NCI-H510A (cell line): Measurements from ENCODE around the gene AKAP6.
"Not testable (repeated sequence)": the region's sequence is repeated elsewhere in the genome, so short reads cannot be mapped to it uniquely, and the experiment has no call there.

ENCODE experiments used
- DNase-seq: peaks from one replicate; lab custom pipeline; 2025; lab: John Stamatoyannopoulos, UW

Gene AKAP6

DNA sequence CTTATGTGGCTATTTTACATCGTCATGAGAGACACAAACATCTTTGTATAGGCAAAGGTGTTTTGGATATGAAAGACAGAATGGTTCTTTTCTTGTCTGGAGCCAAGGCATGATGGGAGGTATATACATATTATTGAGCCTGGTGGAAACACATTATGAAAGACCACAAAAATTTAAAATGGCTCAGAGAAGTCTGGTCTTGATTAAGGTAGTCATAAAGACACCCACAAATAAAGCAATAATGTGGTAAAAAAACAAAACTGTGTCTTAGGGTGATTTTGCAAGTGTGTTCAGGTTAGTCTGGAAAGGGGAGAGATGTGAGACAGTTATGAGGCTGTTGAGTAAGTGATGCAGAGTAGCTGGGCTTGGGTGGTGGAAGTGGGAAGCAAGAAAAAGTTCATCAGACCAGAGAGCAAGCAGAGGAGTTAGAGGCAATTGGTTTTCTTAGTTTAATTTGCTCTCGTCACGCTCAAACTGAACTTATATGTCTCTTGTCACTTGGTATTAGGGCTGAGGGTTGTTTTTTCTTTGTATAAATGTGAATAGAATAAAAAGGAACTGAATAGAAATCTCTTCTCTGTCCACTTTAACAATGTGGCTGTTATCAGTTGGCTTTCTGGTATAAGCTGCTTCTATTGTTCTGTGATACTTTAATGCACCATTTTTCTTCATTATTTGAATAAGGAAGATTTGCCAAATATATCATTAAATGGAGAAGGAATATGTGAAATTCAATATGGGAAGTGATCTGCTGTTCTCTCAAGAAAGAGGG, 115.0 kb downstream of the AKAP6 start:
- no peak for DNase-seq

DNA sequence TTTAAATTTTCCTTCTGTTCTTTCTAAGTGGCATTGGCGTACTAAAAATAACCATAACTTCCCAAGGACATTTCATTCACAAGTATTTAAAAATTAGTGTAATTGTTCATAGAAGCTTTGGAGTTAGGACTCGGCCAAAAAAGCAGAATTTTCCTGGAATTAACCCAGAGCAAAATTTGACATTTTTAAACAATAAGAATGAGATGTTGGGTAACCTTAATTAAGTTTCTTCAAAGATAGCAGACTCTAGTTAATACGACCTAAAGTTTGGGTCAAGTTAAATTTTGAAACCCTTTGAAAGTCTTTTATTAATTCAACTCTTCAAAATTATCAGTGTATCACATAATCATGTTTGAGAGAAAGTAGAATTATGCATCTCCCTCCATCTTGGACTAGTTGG, 118.3 kb downstream of the AKAP6 start:
- DNase-seq: no peak

DNA sequence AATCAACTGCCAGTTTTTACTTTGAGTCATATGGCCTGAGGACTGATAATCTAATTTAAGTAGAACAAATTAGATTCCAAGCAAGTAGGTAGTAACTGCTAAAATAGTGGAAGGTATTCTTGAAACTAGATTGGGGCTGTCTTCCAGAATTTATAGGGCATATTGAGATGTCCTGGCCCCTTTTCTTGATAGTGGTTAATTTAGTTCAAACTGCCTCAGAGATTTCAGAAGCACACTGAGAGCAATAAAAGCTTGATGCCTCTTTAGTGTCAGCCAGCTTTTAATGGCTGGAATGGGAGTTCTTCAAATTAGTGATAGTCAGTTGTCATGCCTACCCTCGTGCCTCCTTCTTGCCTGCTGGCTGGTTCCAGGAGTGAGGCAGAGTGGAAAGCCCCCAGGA, 120.5 kb downstream of the AKAP6 start:
- no peak for DNase-seq

DNA sequence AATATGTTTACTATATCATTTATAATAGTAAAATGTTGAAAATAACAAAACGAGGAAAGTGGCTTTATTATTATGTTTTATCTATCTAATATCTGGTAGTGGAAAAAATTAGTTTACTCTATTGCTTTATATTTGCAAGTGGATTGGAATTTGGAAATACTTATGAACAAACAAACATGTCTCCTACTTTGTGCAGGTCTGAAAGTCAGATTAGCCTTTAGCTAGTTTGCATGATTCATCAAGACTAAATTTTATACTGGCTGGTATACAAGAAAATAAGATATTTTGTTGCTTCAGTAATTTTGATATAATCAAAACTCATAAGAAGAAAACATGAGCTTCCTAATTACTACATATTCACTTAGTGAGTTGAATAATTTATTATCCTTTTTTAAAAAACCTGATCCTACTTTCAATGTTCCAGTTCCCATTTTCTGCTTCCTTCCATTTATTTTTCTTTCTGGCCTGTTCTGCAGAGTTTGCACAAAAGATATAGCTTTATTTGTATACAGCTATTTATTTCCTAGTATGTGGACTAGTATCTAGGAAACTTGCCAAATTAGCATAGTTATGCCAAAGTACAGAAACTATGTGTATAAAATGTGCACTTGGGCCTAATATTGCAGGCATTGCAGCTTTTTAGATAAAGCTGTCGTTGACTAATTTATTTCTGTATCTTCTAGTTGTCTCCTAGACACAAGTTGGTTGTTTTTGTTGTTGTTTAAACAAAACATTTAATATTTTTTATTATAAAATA, 122.0 kb downstream of the AKAP6 start:
- no peak for DNase-seq

DNA sequence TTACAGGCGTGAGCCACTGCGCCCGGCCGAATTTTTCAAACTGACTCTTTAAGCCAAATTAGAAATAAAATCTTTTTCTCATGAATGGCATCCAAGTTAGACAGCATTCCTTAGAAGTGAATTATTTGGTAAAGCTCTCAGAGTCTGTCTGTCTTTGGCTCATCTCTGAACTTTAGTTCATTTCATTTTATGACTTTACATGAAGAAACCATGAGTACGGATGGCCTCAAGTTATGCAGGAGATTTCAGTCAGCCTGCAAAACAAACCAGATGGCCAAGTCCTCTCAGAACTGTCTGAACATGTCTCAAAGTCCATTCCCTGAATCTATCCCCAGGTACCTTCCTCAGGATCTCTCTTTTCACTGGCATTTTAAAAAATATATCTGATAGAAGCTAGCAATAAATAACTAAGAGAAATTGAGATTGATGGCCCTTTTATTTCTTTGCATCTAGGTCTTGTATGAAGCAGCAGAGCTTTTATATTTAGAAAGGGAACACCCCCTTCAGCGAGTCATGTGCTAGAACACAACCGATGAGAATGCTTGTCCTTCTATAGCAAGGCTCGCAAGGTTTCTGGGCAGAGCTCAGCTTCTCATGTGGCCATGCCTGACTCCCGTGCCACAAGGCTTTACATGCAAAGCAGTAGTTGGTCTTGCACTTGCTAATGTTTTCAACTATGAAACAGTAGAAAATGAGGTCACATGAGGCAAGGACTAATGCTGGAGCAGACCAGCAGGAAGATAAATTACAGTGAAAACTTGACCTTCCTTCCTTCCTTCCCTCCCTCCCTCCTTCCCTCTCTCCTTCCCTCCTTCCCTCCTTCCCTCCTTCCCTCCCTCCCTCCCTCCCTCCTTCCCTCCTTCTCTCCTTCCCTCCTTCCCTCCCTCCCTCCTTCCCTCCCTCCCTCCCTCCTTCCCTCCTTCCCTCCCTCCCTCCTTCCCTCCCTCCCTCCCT, 125.0 kb downstream of the AKAP6 start:
- DNase-seq: no peak

DNA sequence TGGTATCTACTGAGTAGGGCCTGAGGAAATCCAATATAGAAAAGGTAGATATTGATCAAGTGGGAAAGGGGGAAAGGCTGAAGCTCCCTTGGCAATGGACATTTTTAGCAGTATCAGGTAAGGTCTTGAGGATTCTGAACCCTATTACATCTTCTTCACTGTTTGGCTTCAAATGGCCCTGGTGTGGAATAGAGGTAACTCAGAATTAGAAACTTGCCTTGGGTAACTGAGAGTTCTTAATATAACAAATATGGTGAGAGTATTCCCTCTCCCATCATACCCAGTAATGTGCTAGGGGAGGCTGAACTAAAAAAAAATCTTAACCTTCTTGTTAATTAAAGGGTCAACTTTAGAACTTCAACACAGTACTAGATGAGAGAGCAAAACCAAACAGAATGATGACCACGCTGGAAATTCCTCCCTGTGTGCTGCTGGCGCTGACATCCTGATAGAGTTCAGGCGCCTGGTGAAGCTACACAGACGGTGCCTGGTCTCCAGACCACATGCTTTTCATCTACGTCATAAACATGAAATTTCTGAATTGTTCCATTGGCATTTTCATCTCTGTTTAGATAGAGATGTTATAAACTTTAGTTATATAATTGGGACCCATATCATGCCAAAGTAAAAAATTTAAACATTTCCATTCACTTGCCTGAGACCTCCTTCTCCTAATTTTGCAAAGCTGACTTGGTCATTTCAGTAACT, 128.3 kb downstream of the AKAP6 start:
- DNase-seq: no peak

DNA sequence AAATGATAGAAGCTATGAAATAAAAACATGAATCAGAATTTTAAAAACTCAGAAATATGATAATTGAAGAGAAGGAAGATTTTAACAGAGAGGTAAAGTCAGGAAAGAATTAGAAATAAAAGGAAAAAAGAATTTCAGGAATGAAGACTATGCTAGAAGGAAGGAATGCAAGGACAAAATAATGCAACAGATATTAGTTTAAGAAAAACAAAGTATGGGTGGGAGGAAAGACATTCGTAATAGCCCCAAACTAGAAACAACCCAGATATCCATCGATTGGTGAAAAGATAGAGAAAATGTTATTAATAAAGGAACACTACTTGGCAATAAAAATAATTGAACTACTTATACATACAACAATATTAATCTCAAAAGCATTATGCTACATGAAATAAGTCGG, 129.6 kb downstream of the AKAP6 start:
- DNase-seq: no peak

DNA sequence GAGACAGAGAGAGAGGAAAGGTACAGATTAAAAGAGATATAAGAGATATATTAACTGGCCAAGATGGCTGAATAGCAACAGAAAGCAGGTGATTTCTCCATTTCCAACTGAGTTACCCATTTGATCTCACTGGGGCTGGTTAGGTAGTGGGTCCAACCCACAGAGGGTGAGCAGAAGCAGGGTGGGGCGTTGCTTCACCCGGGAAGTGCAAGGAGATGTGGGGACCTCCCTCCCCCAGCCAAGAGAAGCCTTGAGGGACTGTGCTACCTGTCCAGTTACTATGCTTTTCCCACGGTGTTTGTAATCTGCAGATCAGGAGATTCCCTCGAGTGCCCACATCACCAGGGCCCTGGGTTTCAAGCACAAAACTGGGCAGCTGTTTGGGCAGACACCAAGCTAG, 131.2 kb downstream of the AKAP6 start:
- DNase-seq: no peak

DNA sequence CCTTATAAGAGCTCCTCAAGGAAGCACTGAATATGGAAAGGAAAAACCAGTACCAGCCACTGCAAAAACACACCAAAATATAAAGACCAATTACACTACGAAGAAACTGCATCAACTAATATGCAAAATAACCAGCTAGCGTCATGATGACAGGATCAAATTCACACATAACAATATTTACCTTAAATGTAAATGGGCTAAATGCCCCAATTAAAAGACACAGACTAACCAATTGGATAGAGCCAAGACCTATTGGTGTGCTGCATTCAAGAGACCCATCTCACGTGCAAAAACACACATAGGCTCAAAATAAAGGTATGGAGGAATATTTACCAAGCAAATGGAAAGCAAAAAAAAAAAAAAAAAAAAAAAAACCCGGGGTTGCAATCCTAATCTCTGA, 133.5 kb downstream of the AKAP6 start:
- DNase-seq: not testable (repeated sequence)

DNA sequence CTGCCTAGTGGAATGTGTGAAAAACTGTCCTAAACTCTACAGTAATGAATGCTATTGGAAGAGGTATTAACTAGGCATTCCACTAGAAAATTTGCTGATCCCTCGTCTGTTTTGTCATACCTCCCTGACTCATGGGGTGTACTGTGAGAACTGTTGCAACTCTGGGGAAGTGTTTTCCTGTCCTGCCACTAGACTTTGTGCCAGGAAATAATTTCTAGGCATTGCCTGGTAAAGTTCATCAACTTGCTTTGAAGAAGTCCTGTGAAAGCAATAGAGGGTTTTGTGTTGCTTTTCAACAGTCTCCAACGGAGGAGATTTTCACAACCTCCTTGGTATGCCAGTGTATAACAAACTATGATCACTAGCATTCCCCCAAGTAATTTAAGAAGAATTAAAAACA, 139.9 kb downstream of the AKAP6 start:
- DNase-seq: no peak

DNA sequence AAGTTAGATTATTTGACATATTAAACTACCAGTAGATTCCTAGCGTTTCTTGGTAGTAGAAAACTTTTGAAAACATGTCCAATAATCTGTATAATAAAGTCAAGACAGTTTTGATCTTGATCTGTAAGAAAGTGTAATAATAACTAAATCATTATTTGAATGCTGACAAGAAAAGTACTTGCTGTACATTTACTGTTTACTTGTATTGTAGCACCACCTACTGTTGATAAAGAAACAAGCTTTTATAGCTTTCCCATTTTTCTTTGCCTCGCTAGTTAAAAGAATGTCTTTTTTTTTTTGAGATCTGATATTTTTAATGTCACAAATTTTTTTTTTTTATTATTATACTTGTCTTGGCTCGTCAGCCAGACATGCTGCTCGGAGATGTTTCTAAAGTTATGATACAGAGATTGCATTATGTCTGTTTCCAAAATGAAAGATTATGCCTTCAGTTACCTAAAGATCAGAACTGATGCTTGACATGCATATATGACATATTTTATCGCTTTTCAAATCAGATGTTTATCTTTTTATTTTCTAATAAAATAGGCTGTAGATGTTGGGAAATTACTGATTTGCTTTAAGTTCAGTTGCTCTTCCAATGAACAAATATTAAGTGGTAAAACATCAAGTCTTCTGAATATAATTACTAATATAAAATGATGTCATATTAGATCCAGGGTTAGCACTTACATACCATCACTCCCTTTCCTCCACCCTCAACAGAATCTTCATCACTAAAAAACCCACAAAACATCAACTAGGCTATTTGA, 140.5 kb downstream of the AKAP6 start:
- DNase-seq: peak; percentile 11

DNA sequence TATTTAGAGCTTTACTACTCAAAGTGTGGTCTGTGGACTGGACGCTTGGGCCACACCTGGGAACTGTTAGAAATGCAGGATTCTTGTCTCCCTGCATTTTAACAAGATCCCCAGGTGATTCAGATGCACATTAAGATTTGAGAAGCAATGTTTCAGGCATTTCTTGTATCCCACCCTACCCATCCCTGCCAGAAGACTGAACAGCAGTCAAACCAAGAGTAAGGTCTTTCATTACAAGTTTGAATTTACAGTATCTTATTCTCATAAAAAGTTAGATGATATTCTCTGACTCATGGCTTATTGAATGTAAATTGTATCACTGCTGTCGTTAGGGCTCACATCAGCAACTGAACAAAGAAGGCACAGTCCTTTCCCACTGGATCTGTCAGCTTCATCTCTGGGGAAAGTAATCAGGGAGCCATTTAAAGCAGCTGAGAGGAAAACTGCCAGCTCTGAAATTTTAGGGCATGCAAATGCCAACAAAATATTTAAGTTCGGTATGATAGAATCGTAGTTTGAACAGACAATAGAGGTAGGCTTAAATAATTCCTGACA, 141.1 kb downstream of the AKAP6 start:
- no peak for DNase-seq

DNA sequence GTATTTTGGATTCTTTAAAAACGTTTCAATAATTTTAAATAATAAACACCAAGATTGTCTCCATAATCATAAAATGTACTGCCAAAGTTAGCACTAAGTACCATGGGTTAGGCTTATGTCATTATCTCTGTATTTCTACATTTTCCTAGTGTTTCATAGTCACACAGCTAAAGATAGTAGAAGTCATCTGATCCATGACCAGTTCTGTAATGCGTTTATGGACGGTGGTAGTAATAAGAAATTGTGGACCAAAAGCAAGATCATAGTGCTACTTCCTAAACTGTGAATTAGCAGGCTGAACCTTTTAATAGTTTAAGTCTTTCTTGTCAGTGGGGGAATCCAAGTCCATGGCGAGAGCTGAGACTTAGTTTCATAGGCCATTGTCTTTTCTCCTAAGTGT, 142.1 kb downstream of the AKAP6 start:
- no peak for DNase-seq

DNA sequence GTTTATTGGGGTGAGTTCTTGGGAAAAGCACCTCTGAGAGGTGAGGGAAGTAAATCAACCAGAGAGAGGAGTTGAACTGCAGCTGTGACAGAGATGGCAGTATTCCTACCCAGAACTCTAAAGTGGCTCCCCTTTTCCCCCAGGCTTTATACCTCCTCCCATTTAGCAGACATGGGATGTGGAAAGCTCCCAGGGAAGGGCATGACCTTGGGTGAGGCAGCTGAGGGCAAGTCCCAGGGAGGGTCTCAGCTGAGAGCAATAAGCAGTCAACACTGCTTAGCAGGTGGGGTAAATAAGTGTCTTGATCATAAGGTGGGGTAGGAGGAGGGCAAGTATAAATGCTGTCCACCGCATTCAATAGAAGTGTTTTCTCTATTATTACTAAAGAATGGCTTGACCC, 143.0 kb downstream of the AKAP6 start:
- no peak for DNase-seq

DNA sequence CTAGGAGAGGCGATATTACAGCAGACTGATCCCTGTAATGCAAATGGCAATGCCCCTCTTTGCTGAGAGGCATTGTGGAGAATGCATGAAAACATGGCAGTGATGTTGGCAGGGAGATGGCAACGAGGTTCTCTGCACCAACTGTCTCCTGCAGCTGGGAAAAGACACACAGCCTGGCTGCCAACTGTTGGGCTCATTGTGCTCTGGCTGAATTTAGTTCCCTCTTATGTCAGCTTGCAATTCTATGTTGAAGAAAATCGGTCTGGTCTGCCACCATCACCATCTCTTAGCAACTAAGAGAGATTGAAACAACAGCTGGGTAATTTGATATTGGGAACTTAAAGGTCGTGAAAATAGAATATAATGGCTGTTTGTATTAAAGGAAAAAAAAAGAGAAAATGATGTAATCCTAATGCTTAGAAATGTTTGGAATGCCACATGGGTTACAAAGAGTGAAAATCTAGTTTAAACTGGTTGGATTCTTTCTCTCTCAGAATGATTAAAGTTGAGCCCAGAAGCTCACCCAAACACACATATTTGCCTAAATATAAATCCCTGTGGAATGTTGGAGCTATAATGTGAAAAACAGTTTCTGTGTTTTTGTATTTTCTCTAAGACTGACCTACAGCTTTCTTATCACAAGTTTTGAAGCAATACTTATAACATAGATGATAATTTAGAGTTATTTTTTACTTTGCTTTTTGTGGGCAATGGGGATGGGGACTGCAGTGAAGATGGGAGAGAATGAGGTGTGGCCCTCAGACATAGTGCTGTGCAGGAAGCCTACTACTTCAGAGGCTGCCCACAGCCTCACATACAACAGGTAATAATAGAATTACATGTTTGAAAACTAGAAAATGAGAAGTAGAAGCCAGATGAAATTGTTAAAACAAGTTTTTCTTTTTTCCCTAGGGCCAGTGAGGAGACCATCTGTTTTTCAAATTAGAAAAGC, 143.7 kb downstream of the AKAP6 start:
- no peak for DNase-seq

DNA sequence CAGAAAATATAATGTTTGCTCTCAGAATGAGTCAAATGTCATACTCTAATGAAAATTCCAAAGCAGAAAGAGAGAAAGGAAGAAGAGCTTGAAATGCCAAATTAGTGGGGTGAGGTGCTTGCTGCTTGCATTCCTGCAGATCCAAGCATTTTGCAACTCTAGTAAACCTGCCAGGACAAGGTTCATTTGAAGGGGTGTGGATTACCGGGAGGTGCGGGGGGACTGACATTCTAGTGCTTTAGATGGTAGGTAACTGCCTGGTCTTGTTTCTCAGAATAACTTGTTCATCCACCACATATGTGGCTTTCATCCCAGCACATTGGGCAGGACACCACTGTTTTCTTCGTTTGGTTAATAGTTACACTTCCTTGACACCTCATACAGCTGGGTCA, 144.4 kb downstream of the AKAP6 start:
- DNase-seq: no peak

DNA sequence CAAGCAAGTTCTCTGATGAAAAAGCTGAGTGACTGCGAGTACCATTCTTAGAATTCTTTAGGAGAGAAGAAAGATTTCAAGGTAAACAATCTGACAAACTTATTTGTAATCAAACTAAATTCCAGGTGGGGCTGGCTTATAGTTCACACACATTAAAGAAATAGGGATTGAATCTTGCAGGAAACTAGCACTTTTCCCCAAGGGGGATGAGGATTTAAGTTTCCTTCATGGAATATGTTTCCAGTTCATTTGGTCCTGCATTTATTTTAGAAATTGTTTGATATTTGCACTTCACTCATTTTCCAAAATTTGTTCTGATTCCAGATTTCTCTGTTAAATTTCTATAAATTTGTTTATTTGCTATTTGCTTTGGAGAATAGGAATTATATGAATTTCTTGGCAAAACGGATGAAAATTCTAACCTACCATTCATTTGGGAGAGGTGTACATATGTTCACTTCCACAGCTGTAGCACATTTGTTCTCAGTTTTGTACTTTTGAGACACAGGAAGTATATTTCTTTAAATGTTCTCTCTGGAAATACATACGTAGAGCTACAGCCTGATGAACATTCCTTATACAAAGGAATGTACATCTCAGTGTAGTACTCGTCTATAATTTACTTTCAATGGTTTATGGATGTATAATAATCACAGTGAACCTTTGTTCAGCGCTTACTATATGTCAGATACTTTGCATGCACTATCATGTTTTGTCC, 145.5 kb downstream of the AKAP6 start:
- DNase-seq: no peak

DNA sequence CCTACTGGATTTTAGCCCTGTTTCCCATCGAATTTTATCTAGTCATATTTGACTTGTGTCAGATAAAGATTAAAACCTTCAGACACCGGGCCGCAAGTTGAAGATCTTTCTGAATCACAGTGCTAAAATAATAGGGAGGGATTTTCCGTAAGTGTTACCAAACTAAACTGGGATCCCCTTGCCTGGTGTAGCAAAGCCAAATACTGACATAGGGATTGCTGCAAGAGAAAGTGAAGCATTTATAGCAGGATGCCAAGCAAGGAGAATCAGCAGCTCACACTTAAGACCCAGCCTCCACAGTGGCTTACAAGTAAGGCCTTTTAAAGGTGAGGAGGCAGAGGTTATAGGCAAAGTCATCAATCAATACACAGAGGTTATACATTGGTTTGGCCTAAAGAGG, 147.4 kb downstream of the AKAP6 start:
- DNase-seq: no peak

DNA sequence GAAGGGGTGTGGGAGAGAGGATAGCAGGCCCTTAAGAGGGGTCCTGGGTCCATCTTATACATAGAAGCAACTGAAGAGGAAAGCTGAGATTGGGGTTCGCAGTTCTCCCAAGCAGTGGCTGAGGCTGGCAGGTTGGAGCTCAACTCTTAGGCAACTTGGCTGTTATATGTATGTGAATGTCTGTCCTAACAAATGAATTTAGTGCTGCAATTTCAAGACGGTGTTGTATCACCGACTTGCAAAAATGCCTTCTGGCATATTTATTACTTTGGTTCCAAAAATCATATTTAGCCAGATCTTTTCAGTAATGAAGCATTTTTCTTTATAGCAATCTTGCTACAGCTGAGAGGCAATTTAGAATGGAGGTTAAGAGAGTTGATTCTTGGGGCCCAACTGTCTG, 148.3 kb downstream of the AKAP6 start:
- no peak for DNase-seq
